Right lobe of liver (tissue), 4 donors: ENCODE measurements around the gene CAMK2D.

ENCODE experiments used
- POLR2A ChIP-seq: fragments of 450-650 bp; IDR thresholded peaks from one replicate; pipeline ENCODE4 v1.6.1; 2017; ENCODE audit warnings: antibody characterized with exemption, mild to moderate bottlenecking
- TF ChIP-seq, protein P1 (sequence below), 4 donors: fragments of 200-600 bp in 3 of 4; fragments of 450-650 bp in 1 of 4; IDR thresholded peaks; one replicate each; pipeline versions ENCODE4 v1.5.1 to v1.8.0; 2016 to 2022; ENCODE audit warnings: antibody characterized with exemption in 4 of 4, mild to moderate bottlenecking in 2 of 4
- donor health status: DM: no; HTN: no; CAD: no.
- donor health status: DM: no; HTN: no; CAD: no.
- donor health status: DM: no; HTN: yes; CAD: no.

DNA sequence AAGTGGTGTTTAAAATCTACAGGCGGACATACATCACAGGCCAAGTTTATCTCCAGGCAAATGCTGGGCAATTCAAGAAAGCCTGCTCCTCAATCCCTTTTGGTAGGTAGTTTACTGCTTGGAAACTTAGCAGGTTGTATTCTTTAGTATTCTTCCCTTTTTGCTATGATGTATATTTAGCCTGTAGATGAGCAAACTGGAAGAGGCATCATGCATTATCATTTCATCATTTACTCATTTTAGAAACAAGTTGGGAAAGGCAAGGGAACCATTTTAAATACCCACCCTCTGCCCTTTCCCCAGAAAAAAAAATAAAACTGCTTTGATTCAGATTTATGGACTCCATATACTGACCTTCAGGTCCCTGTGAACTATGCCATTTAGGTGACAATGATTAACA, 213.2 kb downstream of the CAMK2D start:
- TF ChIP-seq, protein P1, sequence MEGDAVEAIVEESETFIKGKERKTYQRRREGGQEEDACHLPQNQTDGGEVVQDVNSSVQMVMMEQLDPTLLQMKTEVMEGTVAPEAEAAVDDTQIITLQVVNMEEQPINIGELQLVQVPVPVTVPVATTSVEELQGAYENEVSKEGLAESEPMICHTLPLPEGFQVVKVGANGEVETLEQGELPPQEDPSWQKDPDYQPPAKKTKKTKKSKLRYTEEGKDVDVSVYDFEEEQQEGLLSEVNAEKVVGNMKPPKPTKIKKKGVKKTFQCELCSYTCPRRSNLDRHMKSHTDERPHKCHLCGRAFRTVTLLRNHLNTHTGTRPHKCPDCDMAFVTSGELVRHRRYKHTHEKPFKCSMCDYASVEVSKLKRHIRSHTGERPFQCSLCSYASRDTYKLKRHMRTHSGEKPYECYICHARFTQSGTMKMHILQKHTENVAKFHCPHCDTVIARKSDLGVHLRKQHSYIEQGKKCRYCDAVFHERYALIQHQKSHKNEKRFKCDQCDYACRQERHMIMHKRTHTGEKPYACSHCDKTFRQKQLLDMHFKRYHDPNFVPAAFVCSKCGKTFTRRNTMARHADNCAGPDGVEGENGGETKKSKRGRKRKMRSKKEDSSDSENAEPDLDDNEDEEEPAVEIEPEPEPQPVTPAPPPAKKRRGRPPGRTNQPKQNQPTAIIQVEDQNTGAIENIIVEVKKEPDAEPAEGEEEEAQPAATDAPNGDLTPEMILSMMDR (IDR thresholded peaks at IDR 0.05): no peak
- no peak for TF ChIP-seq POLR2A
